NCI-H2227 treated with DMSO at 0.1 percent for 48 hours (cell line): ENCODE measurements around the gene TFB2M.

Experiments used
- DNase-seq: peaks from one replicate; lab custom pipeline; 2025; lab: John Stamatoyannopoulos, UW

The TFB2M gene

DNA sequence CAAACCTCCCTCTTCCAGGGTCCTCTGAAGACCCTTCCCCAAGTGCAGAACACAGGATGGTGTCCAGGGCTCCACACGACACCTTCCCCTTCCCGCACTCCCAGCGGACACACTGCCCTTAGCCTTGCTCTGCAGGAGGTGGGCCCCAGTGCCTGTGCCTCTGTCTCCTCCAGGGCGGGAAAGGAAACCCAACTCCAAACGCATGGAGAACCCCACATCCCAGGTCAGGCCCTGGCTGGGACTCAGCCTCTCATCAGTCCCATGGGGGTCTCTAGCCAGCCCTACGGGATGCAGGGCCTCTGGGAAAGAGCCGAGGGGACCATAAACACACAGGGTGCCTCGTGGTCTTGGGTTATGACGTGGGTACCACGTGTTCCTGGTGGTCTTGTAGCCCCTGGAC, 53.4 kb downstream of the TFB2M start:
- no peak for DNase-seq

- DNase-seq, result no peak
Observed at GRCh38 chr1:246512230-246512629, 53.8 kb downstream of the TFB2M start.

- DNase-seq, result no peak
Observed at GRCh38 chr1:246511203-246511602, 54.9 kb downstream of the TFB2M start.

- DNase-seq, result no peak
Observed at GRCh38 chr1:246510147-246511030, 55.7 kb downstream of the TFB2M start.

- DNase-seq, result no peak
Observed at GRCh38 chr1:246508897-246509688, 57.0 kb downstream of the TFB2M start.

DNA sequence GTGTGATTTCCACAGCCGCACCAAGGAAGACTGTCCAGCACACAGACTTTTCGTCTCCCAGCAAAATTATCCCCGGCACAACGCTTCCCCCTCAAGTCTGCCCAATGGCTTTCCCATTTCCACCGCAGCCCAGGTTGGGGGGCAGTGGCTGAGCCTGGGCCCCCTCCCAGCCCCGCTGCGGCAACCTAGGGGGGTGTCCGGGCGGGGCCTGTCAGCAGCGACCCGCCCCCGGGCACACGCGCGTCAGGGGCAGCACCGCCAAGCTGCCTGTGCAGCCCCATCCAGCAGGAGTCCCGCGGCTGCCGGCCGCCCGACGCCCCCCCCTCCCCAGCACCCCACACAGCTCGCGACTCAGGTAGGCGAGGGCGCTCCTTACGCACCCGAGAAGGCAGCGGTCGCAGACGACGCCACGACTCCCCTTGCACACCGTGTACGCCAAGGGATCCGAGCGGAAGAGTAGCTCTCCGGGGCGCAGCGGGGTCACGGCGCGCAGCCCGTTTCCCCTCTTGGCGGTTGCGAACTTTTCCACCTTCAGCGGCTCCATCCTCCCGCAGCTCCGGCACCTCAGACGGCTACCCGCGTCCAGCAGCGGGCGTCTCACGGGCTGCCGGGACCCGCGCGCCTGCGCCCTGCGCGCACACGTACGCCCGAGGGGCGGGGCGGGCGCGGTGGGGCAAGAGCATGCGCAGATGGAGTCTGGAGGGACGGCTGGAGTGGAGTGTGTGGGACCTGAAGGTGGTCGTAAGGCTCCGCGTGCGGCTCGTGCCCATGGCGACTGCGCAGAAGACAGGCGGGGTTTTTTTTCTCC, 59.2 kb downstream of the TFB2M start, which contains the start of gene SMYD3:
Gene SMYD3, minus strand, starts transcription at position 606 of the 808 bp plus-strand sequence.
- DNase-seq, result peak; percentile 83

DNA sequence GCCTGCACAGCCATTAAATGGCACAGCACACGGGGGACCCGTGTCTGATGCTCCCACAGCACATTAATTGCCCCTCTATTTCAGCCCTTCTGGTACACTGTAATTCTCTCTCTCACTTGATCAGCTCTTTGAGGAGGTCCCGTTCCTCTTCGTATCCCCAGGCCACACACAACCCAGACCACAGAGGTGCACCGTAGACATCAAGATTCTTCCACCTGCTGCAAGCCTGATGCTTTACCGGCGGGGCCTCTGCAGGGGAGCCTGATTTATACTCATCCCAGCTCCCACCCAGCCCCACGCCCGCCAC, 59.7 kb downstream of the TFB2M start:
- no peak for DNase-seq

GRCh38 chr1:246503341-246503740, 62.7 kb downstream of the TFB2M start:
- DNase-seq, result no peak

- DNase-seq, result peak; percentile 62
Observed at GRCh38 chr1:246497331-246497915, 68.6 kb downstream of the TFB2M start.

- DNase-seq, result peak; percentile 88
Observed at GRCh38 chr1:246492611-246493245, 73.3 kb downstream of the TFB2M start.

- DNase-seq, result no peak
Observed at GRCh38 chr1:246491551-246492053, 74.5 kb downstream of the TFB2M start.
